Activated CD8-positive, alpha-beta T cell treated with anti-CD3 and anti-CD28 coated beads for 36 hours (primary cell): ENCODE results near the gene LAPTM4A. TPM values are rescaled to one million over a fixed set of nuclear protein-coding genes. Genes with fewer than 3 reads are reported as not detected.

ENCODE experiments used
- ATAC-seq: fragments of 200-7000 bp; cut with Tn5 transposase; one replicate; pipeline ENCODE4 v1.10.0; 2021; ENCODE audit warnings: mild to moderate bottlenecking, moderate library complexity
- CTCF ChIA-PET: fragments of 350-600 bp; sonication (Branson Sonifier 250); formaldehyde crosslinking; loops from one replicate; lab custom pipeline; 2021; ENCODE audit warnings: antibody characterized with exemption; lab: Charles Lee
- POLR2A ChIA-PET: fragments of 350-600 bp; sonication (Branson Sonifier 250); formaldehyde crosslinking; loops from one replicate; lab custom pipeline; 2021; ENCODE audit warnings: antibody characterized with exemption; lab: Charles Lee
- DNase-seq: peaks from one replicate; pipeline ENCODE4 v3.0.0-alpha.2; 2020
- H3K27ac Mint-ChIP-seq: one replicate; pipeline ENCODE4 v1.8.0; 2021; ENCODE audit warnings: mild to moderate bottlenecking, mixed read lengths
- H3K27me3 Mint-ChIP-seq: one replicate; pipeline ENCODE4 v1.8.0; 2021; ENCODE audit warnings: mixed read lengths
- H3K36me3 Mint-ChIP-seq: one replicate; pipeline ENCODE4 v1.8.0; 2021; ENCODE audit warnings: low read depth, mixed read lengths
- H3K4me1 Mint-ChIP-seq: one replicate; pipeline ENCODE4 v1.8.0; 2021; ENCODE audit warnings: low read depth, mixed read lengths
- H3K4me3 Mint-ChIP-seq: one replicate; pipeline ENCODE4 v1.8.0; 2021; ENCODE audit warnings: mild to moderate bottlenecking, moderate library complexity, mixed read lengths
- H3K9me3 Mint-ChIP-seq: one replicate; pipeline ENCODE4 v1.8.0; 2021; ENCODE audit warnings: mixed read lengths
- CTCF ChIP-seq: fragments of 200-600 bp; IDR thresholded peaks from one replicate; pipeline ENCODE4 v1.8.0; 2022; ENCODE audit warnings: antibody characterized with exemption, mild to moderate bottlenecking
- intact Hi-C: fragments of 100-400 bp; cut with micrococcal nuclease; formaldehyde crosslinking; loops from one replicate; pipeline ENCODE4 v1.10.0; 2022
- total RNA-seq, 2 experiments: library from RNA; stranded (reverse); gene quantifications; one replicate each; pipeline ENCODE4 v1.2.3, GENCODE V29; 2021

The LAPTM4A gene
- total RNA-seq, 2 experiments from 2014 or later, result 15.6 to 16.1 TPM

- ATAC-seq (no peak), DNase-seq (no peak)
- no peak for TF ChIP-seq CTCF
- Mint-ChIP-seq H3K27ac (no peak overlapping the region), H3K9me3 (peaks cover 20% of the 10 kb centered on the region), H3K4me3 (no peak overlapping the region), H3K27me3 (no peaks in the 10 kb centered on the region), H3K36me3 (peaks cover 34% of the 10 kb centered on the region), H3K4me1 (no peaks in the 10 kb centered on the region)
- intact Hi-C loops, result no loop called here
- CTCF ChIA-PET, result no interaction called here
- POLR2A ChIA-PET, result no interaction called here
Measured at GRCh38 chr2:20025065-20025786, 26.2 kb downstream of the LAPTM4A start.

GRCh38 chr2:20023688-20024087, 27.7 kb downstream of the LAPTM4A start:
- DNase-seq (no peak), ATAC-seq (no peak)
- POLR2A ChIA-PET, result no interaction called here
- no peak for TF ChIP-seq CTCF
- H3K36me3 Mint-ChIP-seq, result peaks cover 21% of the 10 kb centered on the region
- intact Hi-C loops, result no loop called here
- H3K9me3 Mint-ChIP-seq, result peaks cover 25% of the 10 kb centered on the region
- H3K27ac Mint-ChIP-seq, result no peak overlapping the region
- H3K4me3 Mint-ChIP-seq, result no peak overlapping the region
- H3K27me3 Mint-ChIP-seq, result no peaks in the 10 kb centered on the region
- no peaks in the 10 kb centered on the region for H3K4me1 Mint-ChIP-seq
- CTCF ChIA-PET, result interaction anchor here (1.6 kb wide), 1 partner anchor 9 kb away, joined by 4 read pairs; no protein-coding TSS in a partner anchor

- DNase-seq, result no peak
- no peaks in the 10 kb centered on the region for H3K27me3 Mint-ChIP-seq
- no peak for ATAC-seq
- ChIA-PET POLR2A (no interaction called here), CTCF (no interaction called here)
- H3K36me3 Mint-ChIP-seq, result peaks cover 10% of the 10 kb centered on the region
- no peak overlapping the region for H3K4me3 Mint-ChIP-seq
- peaks cover 25% of the 10 kb centered on the region for H3K9me3 Mint-ChIP-seq
- TF ChIP-seq CTCF, result no peak
- intact Hi-C loops, result no loop called here
- H3K27ac Mint-ChIP-seq, result no peak overlapping the region
- no peaks in the 10 kb centered on the region for H3K4me1 Mint-ChIP-seq
Measured at GRCh38 chr2:20021405-20022009, 29.9 kb downstream of the LAPTM4A start.

- H3K4me3 Mint-ChIP-seq, result no peak overlapping the region
- intact Hi-C loops, result no loop called here
Measured at GRCh38 chr2:20019747-20020146, 31.7 kb downstream of the LAPTM4A start.

More at GRCh38 chr2:20019747-20020146, 31.7 kb downstream of the LAPTM4A start:
- Mint-ChIP-seq H3K4me1 (no peaks in the 10 kb centered on the region), H3K36me3 (peaks cover 10% of the 10 kb centered on the region), H3K27me3 (peaks cover 1% of the 10 kb centered on the region), H3K27ac (no peak overlapping the region), H3K9me3 (peaks cover 25% of the 10 kb centered on the region)
- ATAC-seq (no peak), DNase-seq (no peak)
- POLR2A ChIA-PET, result interaction anchor here (0.6 kb wide), 1 partner anchor 49 kb away, joined by 3 read pairs; no protein-coding TSS in a partner anchor
- TF ChIP-seq CTCF, result no peak
- CTCF ChIA-PET, result interaction anchor here (1.0 kb wide), 1 partner anchor 78 kb away, joined by 3 read pairs; no protein-coding TSS in a partner anchor
